ENCODE measurements around the gene ART3.

The ART3 gene

DNA sequence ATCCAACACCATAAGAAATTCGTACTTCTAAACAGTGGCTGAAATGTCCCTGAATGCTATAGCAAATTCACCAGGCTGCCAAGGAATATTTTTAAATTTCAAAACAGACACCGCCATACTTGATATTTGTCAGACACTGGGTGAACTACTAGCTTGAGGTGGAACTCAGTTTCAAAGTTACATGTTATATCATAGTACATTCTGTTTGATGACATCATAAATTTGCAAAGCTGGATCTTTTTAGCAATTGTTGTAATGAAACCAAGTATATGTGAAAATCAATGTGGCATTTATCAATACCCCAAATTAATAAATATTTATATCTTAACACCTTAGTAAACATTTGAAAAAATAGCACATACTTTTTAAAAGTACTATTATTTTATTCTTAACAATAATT is 14.2 kb downstream of the ART3 start:
- TF ChIP-seq SIN3A (IDR thresholded peaks at IDR 0.05; ENCODE audit: borderline replicate concordance, insufficient read depth, low read length) (no peak), FOXP2 (optimal IDR thresholded peaks at IDR 0.05; ENCODE audit: borderline replicate concordance, extremely low read depth, extremely low read length, insufficient read depth) (no peak), POLR2AphosphoS5 (IDR thresholded peaks at IDR 0.05; ENCODE audit: low read depth, low read length) (no peak), TAF1 (IDR thresholded peaks at IDR 0.05; ENCODE audit: borderline replicate concordance, insufficient read depth, low read length) (no peak), REST (IDR thresholded peaks at IDR 0.05; ENCODE audit: insufficient read depth in 1 of 2, low read depth in 2 of 2, low read length in 2 of 2) (no peak)

GRCh38 chr4:76090241-76090691 is 15.8 kb downstream of the ART3 start:
- TF ChIP-seq POLR2AphosphoS5 (IDR thresholded peaks at IDR 0.05; ENCODE audit: low read depth, low read length) (peak; percentile 34; the same call in 1 of the 2 replicates), REST (IDR thresholded peaks at IDR 0.05; ENCODE audit: insufficient read depth in 1 of 2, low read depth in 2 of 2, low read length in 2 of 2) (no peak), SIN3A (IDR thresholded peaks at IDR 0.05; ENCODE audit: borderline replicate concordance, insufficient read depth, low read length) (peak; percentile 90; the same call in 1 of the 2 replicates)

DNA sequence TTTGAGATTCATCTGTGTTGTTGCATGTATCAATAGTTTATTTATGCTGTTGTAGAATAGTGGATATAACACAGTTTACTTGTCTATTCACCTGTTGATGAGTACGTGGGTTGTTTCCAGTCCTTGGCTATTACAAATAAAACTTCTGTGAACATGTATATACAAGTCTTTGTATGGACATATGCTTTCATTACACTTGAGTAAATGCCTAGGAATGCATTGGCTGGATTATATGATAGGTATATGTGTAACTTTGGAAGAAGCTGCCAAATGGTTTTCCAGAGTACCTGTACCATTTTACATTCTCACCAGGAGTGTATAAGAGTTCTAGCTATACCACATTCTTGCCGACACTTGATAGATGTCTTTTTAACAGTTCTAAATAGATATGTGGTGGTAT is 16.5 kb downstream of the ART3 start:
- TF ChIP-seq FOXP2 (optimal IDR thresholded peaks at IDR 0.05; ENCODE audit: borderline replicate concordance, extremely low read depth, extremely low read length, insufficient read depth) (no peak), SIN3A (IDR thresholded peaks at IDR 0.05; ENCODE audit: borderline replicate concordance, insufficient read depth, low read length) (no peak), TAF1 (IDR thresholded peaks at IDR 0.05; ENCODE audit: borderline replicate concordance, insufficient read depth, low read length) (no peak), POLR2AphosphoS5 (IDR thresholded peaks at IDR 0.05; ENCODE audit: low read depth, low read length) (no peak), REST (IDR thresholded peaks at IDR 0.05; ENCODE audit: insufficient read depth in 1 of 2, low read depth in 2 of 2, low read length in 2 of 2) (no peak)

- no peak for TF ChIP-seq REST (IDR thresholded peaks at IDR 0.05; ENCODE audit: insufficient read depth in 1 of 2, low read depth in 2 of 2, low read length in 2 of 2)
- no peak for TF ChIP-seq FOXP2 (optimal IDR thresholded peaks at IDR 0.05; ENCODE audit: borderline replicate concordance, extremely low read depth, extremely low read length, insufficient read depth)
- no peak for TF ChIP-seq TAF1 (IDR thresholded peaks at IDR 0.05; ENCODE audit: borderline replicate concordance, insufficient read depth, low read length)
- no peak for TF ChIP-seq SIN3A (IDR thresholded peaks at IDR 0.05; ENCODE audit: borderline replicate concordance, insufficient read depth, low read length)
- TF ChIP-seq POLR2AphosphoS5 (IDR thresholded peaks at IDR 0.05; ENCODE audit: low read depth, low read length), result no peak
These were observed 21.1 kb downstream of the ART3 start for GRCh38 chr4:76095568-76095967.

DNA sequence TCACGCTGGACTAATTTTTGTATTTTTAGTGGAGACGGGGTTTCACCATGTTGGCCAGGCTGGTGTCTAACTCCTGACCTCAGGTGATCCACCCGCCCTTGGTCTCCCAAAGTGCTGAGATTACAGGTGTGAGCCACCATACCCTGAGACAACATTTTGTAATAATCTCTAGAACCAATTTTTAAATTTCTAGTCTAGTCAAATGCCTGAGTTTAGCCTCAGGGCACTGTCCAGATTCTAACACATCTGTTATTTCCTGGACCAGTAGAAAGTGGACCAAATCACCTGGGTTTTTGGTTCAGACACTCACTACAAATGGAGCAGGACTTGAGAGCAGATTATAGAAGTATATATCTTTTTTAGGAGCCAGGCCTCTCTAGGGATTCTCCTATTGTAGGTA is 21.6 kb downstream of the ART3 start:
- TF ChIP-seq SIN3A (IDR thresholded peaks at IDR 0.05; ENCODE audit: borderline replicate concordance, insufficient read depth, low read length) (no peak), FOXP2 (optimal IDR thresholded peaks at IDR 0.05; ENCODE audit: borderline replicate concordance, extremely low read depth, extremely low read length, insufficient read depth) (no peak), REST (IDR thresholded peaks at IDR 0.05; ENCODE audit: insufficient read depth in 1 of 2, low read depth in 2 of 2, low read length in 2 of 2) (no peak), POLR2AphosphoS5 (IDR thresholded peaks at IDR 0.05; ENCODE audit: low read depth, low read length) (no peak), TAF1 (IDR thresholded peaks at IDR 0.05; ENCODE audit: borderline replicate concordance, insufficient read depth, low read length) (no peak)
